OCI-LY1 (cell line): ENCODE results near the gene USP5.
"Not testable (repeated sequence)": the region's sequence is repeated elsewhere in the genome, so short reads cannot be mapped to it uniquely, and the experiment has no call there.

Experiments used
- H2AFZ ChIP-seq: fragments of 200-600 bp; sonication (generic), shearing (Covaris generic); 2 replicates; pipeline ENCODE4 v1.6.0; 2014; ENCODE audit warnings: antibody characterized with exemption, mild to moderate bottlenecking, low read length
- H3F3A ChIP-seq: fragments of 200-600 bp; sonication (generic), shearing (Covaris generic); 2 replicates; pipeline ENCODE4 v1.6.0; 2014; ENCODE audit warnings: mild to moderate bottlenecking, antibody characterized with exemption, low read length, moderate library complexity; ENCODE audit not compliant: insufficient read depth
- H3K27ac ChIP-seq: fragments of 200-600 bp; sonication (generic); 2 replicates; pipeline ENCODE4 v1.5.1; 2014; ENCODE audit warnings: low read length, mixed run types, mild to moderate bottlenecking, low read depth; ENCODE audit not compliant: poor library complexity, severe bottlenecking
- H3K27me3 ChIP-seq: fragments of 200-600 bp; sonication (generic); 2 replicates; pipeline ENCODE4 v1.6.0; 2014; ENCODE audit warnings: antibody characterized with exemption, mild to moderate bottlenecking, low read length, moderate library complexity; ENCODE audit not compliant: insufficient read depth
- H3K36me3 ChIP-seq: fragments of 200-600 bp; sonication (generic); 2 replicates; pipeline ENCODE4 v1.6.1; 2014; ENCODE audit warnings: mild to moderate bottlenecking, antibody characterized with exemption, low read length, moderate library complexity, mixed read lengths; ENCODE audit not compliant: insufficient read depth
- H3K4me1 ChIP-seq: fragments of 200-600 bp; sonication (generic); 2 replicates; pipeline ENCODE4 v1.5.1; 2014; ENCODE audit warnings: mild to moderate bottlenecking, low read length, moderate library complexity; ENCODE audit not compliant: insufficient read depth, severe bottlenecking
- H3K4me2 ChIP-seq: fragments of 200-600 bp; sonication (generic), shearing (Covaris generic); 2 replicates; pipeline ENCODE4 v1.6.1; 2014; ENCODE audit warnings: low read length
- H3K4me3 ChIP-seq: fragments of 200-600 bp; sonication (generic); 2 replicates; pipeline ENCODE4 v1.5.1; 2014; ENCODE audit warnings: low read length, low read depth, mild to moderate bottlenecking, mixed read lengths; ENCODE audit not compliant: poor library complexity, severe bottlenecking
- H3K79me2 ChIP-seq: fragments of 200-600 bp; shearing (Covaris generic); 2 replicates; pipeline ENCODE4 v1.6.1; 2016; ENCODE audit warnings: mixed run types, low read length, mixed read lengths; ENCODE audit not compliant: insufficient read depth
- H3K9ac ChIP-seq: fragments of 200-600 bp; sonication (generic), shearing (Covaris generic); 2 replicates; pipeline ENCODE4 v1.6.1; 2014; ENCODE audit warnings: mild to moderate bottlenecking, low read length, mixed read lengths
- H3K9me2 ChIP-seq: fragments of 200-600 bp; sonication (generic), shearing (Covaris generic); 2 replicates; pipeline ENCODE4 v1.6.1; 2014; ENCODE audit warnings: low read depth, mild to moderate bottlenecking, low read length, mixed read lengths
- H3K9me3 ChIP-seq: fragments of 200-600 bp; shearing (Covaris generic); 2 replicates; pipeline ENCODE4 v1.6.1; 2014; ENCODE audit warnings: low read length, mixed read lengths
- H4K20me1 ChIP-seq: fragments of 200-600 bp; sonication (generic), shearing (Covaris generic); 2 replicates; pipeline ENCODE4 v1.6.0; 2016; ENCODE audit warnings: mild to moderate bottlenecking, low read length; ENCODE audit not compliant: insufficient read depth
- CTCF ChIP-seq: fragments of 200-600 bp; sonication (generic), shearing (Covaris generic); IDR thresholded peaks from 2 replicates; pipeline ENCODE4 v1.5.1; 2017; ENCODE audit warnings: mild to moderate bottlenecking, antibody characterized with exemption, low read length, moderate library complexity, mixed read lengths
- EZH2 ChIP-seq: fragments of 200-600 bp; sonication (generic), shearing (Covaris generic); IDR thresholded peaks from 2 replicates; pipeline ENCODE4 v1.8.0; 2017; ENCODE audit warnings: borderline replicate concordance, mixed run types, mild to moderate bottlenecking, antibody characterized with exemption, low read length, moderate library complexity, mixed read lengths

Gene USP5

GRCh38 chr12:6890789-6891645 is 39.1 kb downstream of the USP5 start:
- H3K27ac ChIP-seq = peak overlapping the region; percentile 79
- no peaks in the 10 kb centered on the region for H3F3A ChIP-seq
- H3K27me3 ChIP-seq = no peaks in the 10 kb centered on the region
- no peaks in the 10 kb centered on the region for H3K9me3 ChIP-seq
- H3K4me1 ChIP-seq = peaks cover 13% of the 10 kb centered on the region
- H3K9ac ChIP-seq = peak overlapping the region; percentile 78
- TF ChIP-seq EZH2 = no peak
- TF ChIP-seq CTCF = peak; percentile 80
- peak overlapping the region; percentile 59 for H3K4me3 ChIP-seq
- H3K36me3 ChIP-seq = 0 out of 2 replicates have a peak, but pooled peaks cover 5% of the 10 kb centered on the region
- peak overlapping the region; percentile 50; the same call in 1 of the 2 replicates for H2AFZ ChIP-seq
- H4K20me1 ChIP-seq = no peaks in the 10 kb centered on the region
- no peaks in the 10 kb centered on the region for H3K79me2 ChIP-seq
- H3K4me2 ChIP-seq = peak overlapping the region; percentile 78
- no peaks in the 10 kb centered on the region for H3K9me2 ChIP-seq

GRCh38 chr12:6891646-6892001 is 39.7 kb downstream of the USP5 start:
- Histone ChIP-seq H3K4me3 (peak overlapping the region; percentile 59), H3F3A (no peaks in the 10 kb centered on the region), H3K9me2 (no peaks in the 10 kb centered on the region), H2AFZ (peak overlapping the region; percentile 50; the same call in 1 of the 2 replicates), H3K79me2 (no peaks in the 10 kb centered on the region), H3K4me2 (peak overlapping the region; percentile 78), H3K36me3 (0 out of 2 replicates have a peak, but pooled peaks cover 5% of the 10 kb centered on the region), H3K9me3 (no peaks in the 10 kb centered on the region), H3K27ac (peak overlapping the region; percentile 44), H3K4me1 (peaks cover 13% of the 10 kb centered on the region), H4K20me1 (no peaks in the 10 kb centered on the region), H3K27me3 (no peaks in the 10 kb centered on the region), H3K9ac (peak overlapping the region; percentile 78)
- TF ChIP-seq EZH2 (no peak), CTCF (no peak)

GRCh38 chr12:6892683-6893082 is 40.7 kb downstream of the USP5 start:
- not testable (repeated sequence) for H3K4me2 ChIP-seq, H3K9me3 ChIP-seq, H3K27ac ChIP-seq, H3K9me2 ChIP-seq, H3K36me3 ChIP-seq, H3K79me2 ChIP-seq, H3K27me3 ChIP-seq, H3K9ac ChIP-seq, H3F3A ChIP-seq, H4K20me1 ChIP-seq, H2AFZ ChIP-seq, H3K4me3 ChIP-seq
- peaks cover 13% of the 10 kb centered on the region for H3K4me1 ChIP-seq

GRCh38 chr12:6894321-6894720 is 42.4 kb downstream of the USP5 start:
- TF ChIP-seq EZH2 = no peak
- no peak for TF ChIP-seq CTCF
- Histone ChIP-seq H3F3A (no peaks in the 10 kb centered on the region), H2AFZ (no peak overlapping the region), H4K20me1 (no peaks in the 10 kb centered on the region), H3K9me3 (no peaks in the 10 kb centered on the region), H3K27ac (no peak overlapping the region), H3K27me3 (no peaks in the 10 kb centered on the region), H3K79me2 (no peaks in the 10 kb centered on the region), H3K9me2 (no peaks in the 10 kb centered on the region), H3K36me3 (no peaks in the 10 kb centered on the region), H3K4me1 (peaks cover 13% of the 10 kb centered on the region), H3K9ac (no peak overlapping the region), H3K4me2 (no peak overlapping the region), H3K4me3 (no peak overlapping the region)
